ENCODE results near the gene ACSL3.
"Not testable (repeated sequence)": the region's sequence is repeated elsewhere in the genome, so short reads cannot be mapped to it uniquely, and the experiment has no call there.

ACSL3 gene

GRCh38 chr2:222982010-222982908 lies 121.4 kb downstream of the ACSL3 start:
- no peak for DNase-seq

DNA sequence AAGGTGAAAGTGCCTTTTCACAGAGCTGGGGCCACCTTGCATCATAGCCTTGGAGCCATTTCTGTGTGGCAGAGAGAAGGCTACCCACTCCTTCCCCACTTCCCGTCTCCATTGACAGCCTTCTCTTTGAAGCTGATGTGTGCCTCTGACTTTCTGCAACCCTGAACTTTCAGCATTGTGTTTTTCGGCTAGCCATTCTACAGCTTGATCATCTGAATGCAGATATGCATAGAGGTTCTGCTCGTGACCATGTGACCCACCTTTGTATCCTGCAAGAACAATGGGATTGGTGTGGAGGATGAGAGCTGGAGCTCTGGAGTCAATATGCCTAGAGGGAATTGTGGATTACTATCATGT lies 122.1 kb downstream of the ACSL3 start:
- DNase-seq = no peak

DNA sequence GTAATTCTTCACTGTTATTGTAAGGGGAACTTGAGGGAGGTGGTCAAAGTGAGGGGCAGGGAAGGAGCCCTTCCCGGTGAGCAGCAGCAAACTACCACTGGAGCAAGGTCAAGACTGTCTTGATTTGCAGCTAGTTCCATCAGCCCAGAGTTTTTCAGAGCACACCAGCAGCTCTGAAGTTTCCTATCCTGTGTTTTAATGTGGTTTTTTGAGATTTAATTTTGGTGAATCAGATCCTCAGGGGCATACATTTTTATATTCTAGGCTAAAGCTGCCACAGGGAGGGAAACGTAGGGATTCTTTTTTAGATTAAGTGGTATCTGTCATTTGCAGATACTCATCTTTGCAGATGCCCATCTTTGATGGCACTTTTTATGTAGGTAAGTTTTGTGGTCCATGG lies 124.1 kb downstream of the ACSL3 start:
- DNase-seq = no peak

GRCh38 chr2:222989431-222989830 lies 128.6 kb downstream of the ACSL3 start:
- no peak for DNase-seq

- not testable (repeated sequence) for DNase-seq
Observed at GRCh38 chr2:222990206-222990605, 129.4 kb downstream of the ACSL3 start.

DNA sequence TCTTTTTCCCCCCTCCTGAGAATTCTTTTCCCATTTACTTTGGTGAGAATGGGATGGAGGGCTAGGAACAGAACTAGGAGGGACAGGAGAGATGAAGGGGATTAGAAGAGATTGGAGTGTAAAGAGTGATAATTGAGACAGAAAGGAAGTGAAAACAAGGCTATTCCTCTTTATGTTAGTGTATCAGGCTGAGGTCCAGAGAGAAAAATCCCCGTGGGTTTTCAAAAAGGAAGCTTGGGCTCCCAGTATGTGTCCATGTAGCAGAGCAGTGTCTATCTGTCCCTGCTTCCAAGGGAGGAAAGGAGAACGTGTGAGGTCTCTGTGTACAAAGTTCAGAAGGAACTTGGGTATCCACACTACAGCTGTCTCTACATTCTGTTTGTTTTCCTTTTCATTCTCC lies 131.3 kb downstream of the ACSL3 start:
- DNase-seq = no peak

Data from bone marrow (tissue), 2 donors.